NCI-H2196 (cell line): Measurements from ENCODE around the gene KIF16B.
"Not testable (repeated sequence)": the region's sequence is repeated elsewhere in the genome, so short reads cannot be mapped to it uniquely, and the experiment has no call there.

Experiments used
- DNase-seq: peaks from one replicate; lab custom pipeline; 2025; ENCODE audit not compliant: unreplicated experiment; lab: John Stamatoyannopoulos, UW

Gene KIF16B

GRCh38 chr20:16596404-16596803 lies 23.2 kb upstream of the KIF16B start:
- not testable (repeated sequence) for DNase-seq

- DNase-seq, result no peak
Observed at GRCh38 chr20:16595376-16595775, 22.1 kb upstream of the KIF16B start.

GRCh38 chr20:16590041-16590633 lies 16.9 kb upstream of the KIF16B start:
- no peak for DNase-seq

- no peak for DNase-seq
Observed at GRCh38 chr20:16589623-16590022, 16.4 kb upstream of the KIF16B start.

DNA sequence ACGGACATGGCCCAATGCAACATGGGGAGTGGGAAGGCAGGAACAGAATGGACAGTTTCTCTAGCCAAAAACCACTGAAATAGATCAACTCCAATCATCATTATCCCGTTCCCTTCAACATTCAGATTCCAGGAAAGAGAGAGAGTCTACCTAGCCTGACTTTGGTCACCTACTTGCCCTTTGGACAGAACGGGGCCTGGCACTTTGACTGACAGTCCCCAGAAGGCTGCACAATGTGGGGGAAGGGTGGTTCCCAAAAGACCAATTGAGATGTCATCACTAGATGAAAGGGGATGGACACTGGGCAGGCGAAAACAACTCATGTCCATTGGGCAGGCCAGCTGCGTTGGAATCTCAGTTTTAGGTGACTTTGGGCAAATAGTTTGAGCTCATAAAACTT lies 15.0 kb upstream of the KIF16B start:
- DNase-seq, result no peak

DNA sequence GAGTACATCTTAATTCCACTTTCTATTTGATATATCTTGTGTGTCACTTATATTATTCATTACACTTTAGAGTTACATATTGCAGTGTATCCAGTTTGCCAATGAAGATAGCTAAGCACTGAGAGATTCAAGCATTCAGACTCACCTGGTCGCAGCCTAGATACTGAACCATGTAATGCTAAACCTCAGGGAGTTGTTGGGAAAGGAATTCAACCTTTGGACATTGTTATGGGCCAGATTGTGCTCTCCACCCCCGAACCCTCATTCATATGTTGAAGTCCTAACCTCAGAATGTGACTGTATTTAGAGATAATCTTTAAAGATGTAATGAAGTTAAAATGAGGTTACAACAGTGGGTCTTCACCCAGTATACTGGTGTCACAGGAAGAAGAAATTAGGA lies 13.8 kb upstream of the KIF16B start:
- DNase-seq, result no peak

DNA sequence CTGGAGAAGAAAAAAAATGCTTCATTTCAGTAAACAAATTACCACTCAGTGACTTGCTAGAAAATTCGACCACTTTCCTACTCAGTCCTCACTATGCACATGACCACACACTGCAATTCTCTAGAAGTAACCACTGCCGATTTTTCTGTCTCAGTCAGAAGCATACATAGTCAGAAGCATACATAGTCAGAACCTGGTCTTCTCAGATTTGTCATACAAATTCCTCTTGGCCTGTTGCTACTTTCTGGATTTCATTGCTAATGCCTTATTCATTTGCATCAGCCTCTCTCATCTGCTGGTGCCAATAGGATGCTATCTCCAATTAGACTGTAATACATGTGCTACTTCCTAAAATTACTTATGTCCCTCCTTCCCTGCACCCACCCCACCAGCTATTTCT lies 10.2 kb upstream of the KIF16B start:
- no peak for DNase-seq

GRCh38 chr20:16581241-16581640 lies 8.0 kb upstream of the KIF16B start:
- DNase-seq, result no peak

DNA sequence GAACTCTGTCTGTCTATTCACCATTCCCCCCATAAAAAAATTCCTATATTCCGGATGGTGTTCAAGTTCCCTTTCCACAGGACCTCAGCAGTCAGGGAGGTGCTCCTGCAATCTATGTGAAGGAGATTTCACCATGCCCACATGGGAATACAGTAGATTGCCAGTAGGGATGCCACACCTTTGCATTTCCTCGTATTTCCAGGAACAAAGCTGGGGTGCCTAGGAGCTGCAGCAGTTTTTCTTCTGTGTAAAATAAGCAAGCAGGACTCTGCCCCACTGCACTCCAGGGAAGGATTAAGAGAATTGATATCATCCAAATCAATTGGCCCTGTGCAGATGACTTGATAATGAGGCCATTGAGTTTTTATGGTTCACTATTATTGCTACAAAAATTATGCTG lies 7.4 kb upstream of the KIF16B start:
- DNase-seq, result no peak

DNA sequence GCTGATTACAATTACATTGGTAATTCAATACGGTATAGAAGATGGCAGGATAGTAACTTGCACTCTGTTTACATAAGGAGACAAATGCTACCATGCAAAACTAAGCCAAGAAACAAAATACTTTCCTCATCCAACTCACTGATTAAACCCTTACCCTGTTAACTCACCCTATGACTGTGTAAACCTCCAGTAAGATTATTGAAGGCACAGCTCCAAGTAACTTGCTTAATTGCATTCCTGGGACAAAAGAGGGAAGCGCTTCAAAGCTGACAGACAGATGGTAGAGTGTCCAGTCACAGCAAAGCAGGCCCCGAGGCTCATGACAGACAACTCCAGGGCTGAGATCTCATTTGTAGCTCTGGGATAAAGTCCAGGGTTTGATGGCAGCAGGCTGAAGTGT lies 6.9 kb upstream of the KIF16B start:
- no peak for DNase-seq

DNA sequence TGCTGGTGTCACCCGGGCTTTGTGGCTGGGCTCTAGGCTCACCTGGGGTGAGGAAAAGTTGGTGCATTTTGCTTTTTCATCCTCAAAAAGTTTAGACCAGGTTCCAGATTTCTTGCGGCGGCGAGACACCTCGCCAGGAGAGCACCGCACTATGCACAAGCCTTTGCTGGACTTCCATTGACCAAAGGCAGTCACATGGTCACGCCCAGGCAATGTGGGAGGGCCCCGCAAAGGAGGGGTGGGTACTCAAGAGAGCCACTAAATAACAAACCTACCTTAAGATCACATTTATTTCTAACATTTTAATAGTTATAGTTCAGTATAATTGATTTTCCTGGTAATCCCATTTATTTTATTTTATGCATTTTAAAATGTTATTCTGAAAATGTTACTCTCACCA lies 3.0 kb upstream of the KIF16B start:
- DNase-seq, result no peak

DNA sequence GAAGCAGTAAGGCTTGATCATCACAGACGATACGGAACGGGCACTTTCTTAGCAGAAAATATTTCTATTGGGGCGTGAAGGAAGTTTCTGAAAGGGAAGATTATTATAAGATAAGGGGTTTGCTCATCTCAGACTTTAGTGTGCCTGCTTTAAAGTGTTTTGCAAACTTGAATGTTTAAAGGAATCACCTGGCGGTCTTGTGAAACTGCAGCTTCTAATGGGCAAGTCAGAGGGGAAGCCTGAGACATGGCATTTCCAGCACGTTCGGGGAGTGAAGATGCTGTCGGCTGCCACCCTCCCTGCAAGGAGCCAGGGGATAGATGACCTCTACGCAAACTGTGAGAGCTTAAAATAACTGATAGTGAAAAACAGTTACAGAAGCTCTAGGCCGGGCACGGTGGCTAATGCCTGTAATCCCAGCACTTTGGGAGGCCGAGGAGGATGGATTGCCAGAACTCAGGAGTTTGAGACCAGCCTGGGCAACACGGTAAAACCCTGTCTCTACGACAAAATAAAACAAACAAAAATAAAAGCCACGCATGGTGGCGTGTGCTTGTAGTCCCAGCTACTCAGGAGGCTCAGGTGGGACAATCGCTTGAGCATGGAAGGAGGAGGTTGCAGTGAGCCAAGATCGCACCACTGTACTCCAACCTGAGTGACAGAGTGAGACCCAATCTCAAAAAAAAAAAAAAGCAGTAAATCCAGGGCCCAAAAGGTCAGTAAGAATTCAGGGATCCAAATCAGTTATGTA lies 2.3 kb upstream of the KIF16B start:
- DNase-seq, result no peak

DNA sequence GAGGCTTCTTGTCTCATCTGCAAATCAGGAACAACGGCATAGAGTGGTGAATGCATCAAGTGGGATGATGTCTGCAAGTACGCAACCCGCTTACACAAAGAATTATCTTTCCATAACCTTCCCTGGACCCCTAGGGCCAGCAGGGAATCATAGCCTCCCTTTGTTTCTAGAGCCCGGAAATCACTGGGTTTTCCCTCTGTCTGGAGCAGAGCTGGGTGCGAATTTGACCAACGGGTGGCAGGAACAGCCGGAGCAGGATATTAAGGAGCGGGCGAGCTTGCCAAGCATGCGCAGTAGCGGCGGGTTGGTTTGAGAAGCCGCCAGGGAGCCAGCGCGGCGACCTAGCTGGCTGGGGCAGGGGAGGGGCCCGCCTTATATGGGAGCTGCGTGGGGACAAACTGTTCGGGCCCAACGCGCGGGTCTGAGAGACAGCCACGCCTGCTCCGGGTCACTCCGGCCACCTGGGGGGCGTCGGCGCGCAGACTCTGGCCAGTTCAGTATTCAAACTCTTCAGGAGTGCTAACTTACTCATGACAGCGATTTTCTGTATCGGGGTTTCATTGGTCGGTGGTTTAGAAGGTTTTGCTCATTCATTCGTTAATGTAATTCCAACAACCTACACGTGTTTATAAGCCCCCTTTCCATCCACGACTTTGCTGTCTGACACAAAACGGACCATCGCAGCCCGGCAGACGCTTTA lies 1.6 kb upstream of the KIF16B start:
- no peak for DNase-seq

DNA sequence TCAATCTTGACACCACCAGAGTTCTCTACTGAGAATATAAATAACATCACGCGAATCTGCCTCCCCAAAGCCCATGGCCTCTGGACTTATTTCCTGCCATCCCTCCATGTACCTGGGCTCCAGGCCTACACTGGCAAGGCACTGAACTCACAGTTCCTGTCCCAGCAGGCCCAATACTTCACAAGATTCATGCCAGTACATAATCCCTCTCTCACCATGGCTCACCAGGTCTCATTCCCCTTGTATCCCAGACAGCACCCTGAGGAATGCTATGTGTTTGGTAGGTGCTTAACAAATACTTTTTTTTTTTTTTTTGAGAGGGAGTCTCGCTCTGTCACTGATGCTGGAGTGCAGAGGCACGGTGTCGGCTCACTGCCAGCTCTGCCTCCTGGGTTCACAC lies 1.9 kb downstream of the KIF16B start:
- DNase-seq, result no peak

- DNase-seq, result no peak
Observed at GRCh38 chr20:16569246-16570153, 3.7 kb downstream of the KIF16B start.

DNA sequence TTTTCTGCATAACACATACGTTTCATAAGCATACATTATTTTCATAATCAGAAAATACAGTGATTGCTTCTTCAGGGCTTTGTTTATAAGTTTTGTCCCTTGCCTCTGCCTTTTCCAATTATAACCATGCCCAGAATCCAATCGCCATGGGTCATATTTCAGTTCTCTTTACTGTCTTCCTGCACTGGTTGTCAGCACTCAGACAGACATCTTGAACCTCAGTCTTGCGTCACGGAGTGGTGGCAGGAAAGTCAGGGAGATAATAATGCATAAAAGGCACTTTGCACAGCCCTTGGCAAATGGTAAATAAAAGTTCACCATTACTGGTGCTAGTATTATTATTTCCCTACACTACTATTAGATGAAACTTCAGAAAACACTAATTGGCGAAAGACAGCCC lies 7.2 kb downstream of the KIF16B start:
- DNase-seq, result no peak

- not testable (repeated sequence) for DNase-seq
Observed at GRCh38 chr20:16564079-16564478, 9.2 kb downstream of the KIF16B start.

DNA sequence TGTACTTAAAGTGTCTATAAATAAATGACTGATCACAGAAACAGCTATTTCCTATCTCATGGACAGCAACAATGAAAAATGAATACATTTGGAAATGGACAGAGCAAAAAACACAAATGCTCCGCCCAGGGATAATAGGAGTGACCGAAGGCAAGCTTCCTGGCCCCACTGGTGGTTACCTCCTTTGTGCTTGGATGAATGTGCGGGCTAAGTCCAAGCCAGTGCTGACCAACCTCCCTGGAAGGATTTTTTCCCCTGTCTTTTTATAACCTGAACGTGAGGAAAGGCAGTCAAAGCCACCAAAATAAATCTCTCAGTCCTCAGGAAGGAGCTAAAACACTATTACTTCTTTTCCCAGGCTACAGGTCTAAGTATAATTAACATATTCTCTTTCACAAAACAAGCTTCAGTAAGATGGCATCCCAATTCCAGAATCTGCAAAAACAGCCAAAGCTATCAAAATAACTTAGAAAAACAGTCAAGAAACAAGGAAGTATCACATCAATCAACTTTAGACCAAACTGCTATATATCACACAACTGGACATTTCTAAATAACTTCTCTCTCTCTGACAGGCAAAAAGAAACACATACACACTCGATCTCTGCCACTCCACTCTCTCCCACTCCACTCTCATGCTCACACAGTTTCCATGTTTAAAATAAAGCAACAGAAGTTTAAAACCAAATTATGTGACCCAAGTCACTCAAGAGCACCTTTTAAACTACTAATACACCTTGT lies 10.0 kb downstream of the KIF16B start:
- no peak for DNase-seq

DNA sequence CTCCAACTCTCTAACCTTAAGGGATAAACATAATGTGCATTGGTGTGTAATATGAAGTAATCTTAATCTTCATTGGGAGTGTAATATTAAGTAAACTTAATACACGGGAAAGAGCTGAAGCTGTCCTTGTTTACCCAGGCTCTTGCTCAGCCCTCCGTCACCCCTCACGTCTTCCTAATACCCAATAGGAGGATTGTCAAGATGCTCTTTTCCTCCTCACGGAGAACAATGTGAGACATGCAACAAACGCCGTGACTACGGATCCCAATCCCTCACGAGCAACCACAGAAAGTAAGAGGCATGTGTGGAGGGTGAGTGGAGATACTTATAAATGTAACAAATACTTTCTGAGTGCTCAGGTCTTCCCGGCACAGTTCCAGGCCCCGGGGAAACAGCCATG lies 11.0 kb downstream of the KIF16B start:
- no peak for DNase-seq

DNA sequence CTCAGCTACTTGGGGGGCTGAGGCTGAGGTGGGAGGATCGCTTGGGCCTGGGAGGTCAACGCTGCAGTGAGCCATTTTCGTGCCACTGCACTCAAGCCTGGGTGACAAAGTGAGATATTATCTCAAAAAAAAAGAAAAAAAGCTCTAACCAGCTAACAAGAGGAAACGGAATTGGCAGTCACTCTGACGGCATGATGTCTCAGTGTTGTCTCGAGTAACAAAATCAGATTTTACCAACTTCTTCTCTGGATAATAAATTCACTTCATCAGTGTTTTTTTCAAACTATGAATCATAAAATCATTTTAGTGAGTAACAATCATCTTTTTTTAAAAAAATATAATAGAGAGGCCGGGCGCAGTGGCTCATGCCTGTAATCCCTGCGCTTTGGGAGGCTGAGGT lies 12.6 kb downstream of the KIF16B start:
- DNase-seq, result no peak

DNA sequence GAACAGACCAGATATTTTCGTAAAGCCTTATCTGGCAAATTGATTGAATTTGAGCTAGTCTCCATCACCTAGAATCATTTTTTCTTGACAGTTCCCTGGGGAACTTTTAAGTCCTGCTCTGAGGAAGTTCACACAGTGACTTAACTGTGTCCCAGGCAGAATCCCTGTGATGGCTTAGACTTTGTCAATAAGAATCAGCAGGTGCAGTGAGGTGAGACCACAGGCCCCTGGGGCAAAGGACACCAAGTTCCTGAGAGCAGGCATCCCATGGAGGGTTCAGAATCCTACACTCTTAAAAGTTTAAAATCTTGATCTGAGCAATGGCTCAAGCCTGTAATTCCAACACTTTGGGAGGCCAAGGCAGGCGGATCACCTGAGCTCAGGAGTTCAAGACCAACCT lies 13.0 kb downstream of the KIF16B start:
- no peak for DNase-seq
